Panc1 (cell line): ENCODE measurements around the gene TMEM8B. TPM values are rescaled to one million over a fixed set of nuclear protein-coding genes. Genes with fewer than 3 reads are reported as not detected.

Experiments
- ATAC-seq: fragments of 200-7000 bp; cut with Tn5 transposase; 2 replicates; pipeline ENCODE4 v1.9.1; 2020; ENCODE audit warnings: mild to moderate bottlenecking, moderate library complexity
- BruUV-seq: library from RNA; stranded (reverse); fragments of 400-500 nt; replicated peaks from 2 replicates; lab custom pipeline; 2021; lab: Mats Ljungman, UMichigan
- CTCF ChIA-PET: fragments of 300-600 bp; sonication (Branson Sonifier 250); formaldehyde crosslinking; loops from one replicate; lab custom pipeline; 2022; ENCODE audit warnings: antibody characterized with exemption; lab: Charles Lee
- POLR2A ChIA-PET: fragments of 300-600 bp; sonication (Branson Sonifier 250); formaldehyde crosslinking; loops from one replicate; lab custom pipeline; 2022; ENCODE audit warnings: antibody characterized with exemption; lab: Charles Lee
- DNase-seq: peaks from one replicate; pipeline ENCODE4 v3.0.0-alpha.2; 2010; ENCODE audit warnings: low read depth, low spot score
- H3K27ac ChIP-seq: 2 replicates; pipeline ENCODE4 v1.5.1; 2011; ENCODE audit warnings: mild to moderate bottlenecking, low read length, inconsistent platforms
- H3K27me3 ChIP-seq: fragments of 200-500 bp; sonication (Bioruptor generic); 2 replicates; pipeline ENCODE4 v1.6.0; 2014; ENCODE audit warnings: low read length, inconsistent platforms; ENCODE audit not compliant: control insufficient read depth, insufficient read depth
- H3K36me3 ChIP-seq: fragments of 200-500 bp; sonication (Bioruptor generic); 2 replicates; pipeline ENCODE4 v1.5.1; 2014; ENCODE audit warnings: inconsistent platforms, mild to moderate bottlenecking, low read length, moderate library complexity; ENCODE audit not compliant: control insufficient read depth, insufficient read depth
- H3K4me1 ChIP-seq: 2 replicates; pipeline ENCODE4 v1.5.1; 2011; ENCODE audit warnings: inconsistent platforms, mild to moderate bottlenecking, low read length, moderate library complexity; ENCODE audit not compliant: control insufficient read depth, insufficient read depth
- H3K4me3 ChIP-seq, 2 experiments: 2 replicates each; pipeline ENCODE4 v1.5.1; 2011 to 2012; ENCODE audit warnings: low read depth in 2 of 2, low read length in 2 of 2, mild to moderate bottlenecking in 2 of 2, inconsistent platforms in 1 of 2, moderate library complexity in 1 of 2
- H3K9me3 ChIP-seq: fragments of 200-500 bp; sonication (Bioruptor generic); 2 replicates; pipeline ENCODE4 v1.5.1; 2014; ENCODE audit warnings: low read depth, mild to moderate bottlenecking, inconsistent platforms, low read length, moderate library complexity; ENCODE audit not compliant: control insufficient read depth, insufficient read depth
- CTCF ChIP-seq: fragments of 450-650 bp; IDR thresholded peaks from 2 replicates; pipeline ENCODE4 v1.5.1; 2017; ENCODE audit warnings: mild to moderate bottlenecking
- POLR2AphosphoS5 ChIP-seq: IDR thresholded peaks from 2 replicates; pipeline ENCODE4 v1.6.1; 2012; ENCODE audit warnings: mild to moderate bottlenecking, low read depth, low read length, moderate library complexity
- REST ChIP-seq, 2 experiments: IDR thresholded peaks; 2 replicates each; pipeline ENCODE4 v1.6.1; 2011 to 2012; ENCODE audit warnings: low read depth in 2 of 2, control low read depth in 1 of 2, low read length in 1 of 2, mild to moderate bottlenecking in 1 of 2, moderate library complexity in 1 of 2; ENCODE audit not compliant: insufficient read depth in 1 of 2
- SIN3A ChIP-seq: IDR thresholded peaks from 2 replicates; pipeline ENCODE4 v1.6.1; 2012; ENCODE audit warnings: low read depth, mild to moderate bottlenecking, low read length, moderate library complexity, borderline replicate concordance; ENCODE audit not compliant: insufficient read depth
- TCF7L2 ChIP-seq: IDR thresholded peaks from 2 replicates; pipeline ENCODE4 v1.6.1; 2011; ENCODE audit warnings: mild to moderate bottlenecking, low read depth, low read length, inconsistent platforms
- in situ Hi-C: cut with HindIII; loops from 2 replicates; pipeline ENCODE4 v1.10.0; 2016; ENCODE audit warnings: low sequenced_read_pairs, low pct_unique_long_range_greater_than_20kb
- intact Hi-C: fragments of 100-400 bp; cut with micrococcal nuclease; formaldehyde crosslinking; loops from one replicate; pipeline ENCODE4 v1.10.0; 2022; ENCODE audit not compliant: unreplicated experiment
- total RNA-seq: library from RNA; stranded (reverse); gene quantifications from one replicate; pipeline ENCODE4 v1.2.1, GENCODE V29; 2021; ENCODE audit not compliant: unreplicated experiment

The TMEM8B gene
- total RNA-seq, 1 experiment from 2014 or later = 7.9 TPM

GRCh38 chr9:35842795-35843194, 13.8 kb downstream of the TMEM8B start:
- H3K27ac ChIP-seq = no peak overlapping the region
- H3K36me3 ChIP-seq = no peaks in the 10 kb centered on the region
- in situ Hi-C loops = no loop called here
- no peaks in the 10 kb centered on the region for H3K27me3 ChIP-seq
- intact Hi-C loops = no loop called here
- H3K9me3 ChIP-seq = no peaks in the 10 kb centered on the region
- CTCF ChIA-PET = interaction anchor here (0.5 kb wide), 1 partner anchor 44 kb away, joined by 3 read pairs; no protein-coding TSS in a partner anchor
- H3K4me3 ChIP-seq = no peak overlapping the region
- TF ChIP-seq REST (IDR thresholded peaks at IDR 0.05; ENCODE audit: insufficient read depth in 1 of 2, low read depth in 2 of 2, low read length in 1 of 2) = no peak
- no peak for TF ChIP-seq CTCF
- TF ChIP-seq TCF7L2 = no peak
- BruUV-seq = no TSS peak
- H3K4me1 ChIP-seq = no peaks in the 10 kb centered on the region; the same call in 1 of the 2 replicates
- no peak for ATAC-seq
- no peak for DNase-seq
- POLR2A ChIA-PET = no interaction called here

- TF ChIP-seq POLR2AphosphoS5 (no peak), TCF7L2 (no peak), REST (IDR thresholded peaks at IDR 0.05; ENCODE audit: insufficient read depth in 1 of 2, low read depth in 2 of 2, low read length in 1 of 2) (no peak), CTCF (no peak), SIN3A (no peak)
- no peak overlapping the region for H3K4me3 ChIP-seq
- no TSS peak for BruUV-seq
- no peaks in the 10 kb centered on the region for H3K27me3 ChIP-seq
- H3K36me3 ChIP-seq = no peaks in the 10 kb centered on the region
- H3K9me3 ChIP-seq = no peaks in the 10 kb centered on the region
- H3K4me1 ChIP-seq = no peaks in the 10 kb centered on the region; the same call in 1 of the 2 replicates
- intact Hi-C loops = no loop called here
- H3K27ac ChIP-seq = no peak overlapping the region
- CTCF ChIA-PET = no interaction called here
- POLR2A ChIA-PET = no interaction called here
- DNase-seq (no peak), ATAC-seq (no peak)
- in situ Hi-C loops = no loop called here
These were observed 15.7 kb downstream of the TMEM8B start for GRCh38 chr9:35844628-35845270.
